Mesenchymal stem cell (in vitro differentiated cells and primary cell): ENCODE measurements around the gene CCDC88B.

Experiments used
- DNase-seq: peaks from one replicate; pipeline ENCODE4 v3.0.0-alpha.2; 2013
- H2AFZ ChIP-seq: one replicate; pipeline ENCODE4 v1.6.1; 2013; ENCODE audit warnings: low read depth, mild to moderate bottlenecking, control low read depth, inconsistent platforms, low read length, moderate library complexity
- H2AK5ac ChIP-seq: 2 replicates; pipeline ENCODE4 v1.6.1; 2013; ENCODE audit warnings: low read length, moderate library complexity, mild to moderate bottlenecking, inconsistent platforms; ENCODE audit not compliant: severe bottlenecking
- H2BK120ac ChIP-seq: one replicate; pipeline ENCODE4 v1.6.1; 2013; ENCODE audit warnings: low read depth, mild to moderate bottlenecking, inconsistent platforms, low read length, moderate library complexity
- H2BK12ac ChIP-seq, 2 experiments: one replicate each; pipeline ENCODE4 v1.6.1; 2013; ENCODE audit warnings: inconsistent platforms in 2 of 2, low read length in 2 of 2, mild to moderate bottlenecking in 2 of 2, moderate library complexity in 2 of 2, control low read depth in 1 of 2
- H2BK15ac ChIP-seq: one replicate; pipeline ENCODE4 v1.6.1; 2013; ENCODE audit warnings: mild to moderate bottlenecking, low read depth, inconsistent platforms; ENCODE audit not compliant: poor library complexity, severe bottlenecking
- H2BK5ac ChIP-seq: 2 replicates; pipeline ENCODE4 v1.6.1; 2013; ENCODE audit warnings: low read depth, mild to moderate bottlenecking, low read length, control low read depth, inconsistent platforms; ENCODE audit not compliant: poor library complexity, severe bottlenecking
- H3K14ac ChIP-seq, 2 experiments: one replicate each; pipeline ENCODE4 v1.6.1; 2013; ENCODE audit warnings: inconsistent platforms in 2 of 2, low read length in 2 of 2, control low read depth in 1 of 2, mild to moderate bottlenecking in 1 of 2, moderate library complexity in 1 of 2
- H3K18ac ChIP-seq, 2 experiments: one replicate each; pipeline ENCODE4 v1.6.1; 2013; ENCODE audit warnings: inconsistent platforms in 2 of 2, low read length in 2 of 2, control low read depth in 1 of 2, low read depth in 1 of 2, mild to moderate bottlenecking in 1 of 2
- H3K23ac ChIP-seq, 2 experiments: one replicate each; pipeline ENCODE4 v1.6.1; 2013; ENCODE audit warnings: inconsistent platforms in 2 of 2, low read length in 2 of 2, mild to moderate bottlenecking in 2 of 2, moderate library complexity in 2 of 2, control low read depth in 1 of 2
- H3K27ac ChIP-seq: 2 replicates; pipeline ENCODE4 v1.5.1; 2013; ENCODE audit warnings: mild to moderate bottlenecking, moderate library complexity, low read length, control low read depth, inconsistent platforms; ENCODE audit not compliant: poor library complexity, severe bottlenecking
- H3K27me3 ChIP-seq, 2 experiments: 2 replicates each; pipeline versions ENCODE4 v1.6.1 to v1.7.0; 2013; ENCODE audit warnings: low read length in 2 of 2, mild to moderate bottlenecking in 2 of 2, moderate library complexity in 2 of 2, control low read depth in 1 of 2, inconsistent platforms in 1 of 2; ENCODE audit not compliant: control insufficient read depth in 1 of 2, insufficient read depth in 1 of 2
- H3K36me3 ChIP-seq, 2 experiments: 2 replicates each; pipeline versions ENCODE4 v1.6.1 to v1.7.0; 2013; ENCODE audit warnings: low read length in 2 of 2, control low read depth in 1 of 2, inconsistent platforms in 1 of 2, low read depth in 1 of 2, mild to moderate bottlenecking in 1 of 2; ENCODE audit not compliant: insufficient read depth in 2 of 2, control insufficient read depth in 1 of 2
- H3K4ac ChIP-seq, 2 experiments: one replicate each; pipeline ENCODE4 v1.6.1; 2013; ENCODE audit warnings: inconsistent platforms in 2 of 2, low read length in 2 of 2, mild to moderate bottlenecking in 2 of 2, moderate library complexity in 2 of 2, control low read depth in 1 of 2, low read depth in 1 of 2
- H3K4me1 ChIP-seq: 2 replicates; pipeline ENCODE4 v1.6.1; 2013; ENCODE audit warnings: low read depth, low read length, control low read depth; ENCODE audit not compliant: control insufficient read depth, insufficient read depth
- H3K4me2 ChIP-seq: 2 replicates; pipeline ENCODE4 v1.6.1; 2013; ENCODE audit warnings: low read length, mild to moderate bottlenecking, inconsistent platforms; ENCODE audit not compliant: poor library complexity, severe bottlenecking
- H3K4me3 ChIP-seq, 2 experiments: 2 replicates each; pipeline versions ENCODE4 v1.5.1 to v1.7.0; 2013; ENCODE audit warnings: low read length in 2 of 2, mild to moderate bottlenecking in 2 of 2, control low read depth in 1 of 2, low read depth in 1 of 2; ENCODE audit not compliant: insufficient read depth in 1 of 2
- H3K79me1 ChIP-seq: replicated peaks from 2 replicates; pipeline ENCODE4 v1.6.1; 2013; ENCODE audit warnings: mild to moderate bottlenecking, control low read depth, low read length, inconsistent platforms; ENCODE audit not compliant: poor library complexity, severe bottlenecking
- H3K9ac ChIP-seq: 2 replicates; pipeline ENCODE4 v1.7.0; 2013; ENCODE audit warnings: mild to moderate bottlenecking, low read length, moderate library complexity
- H3K9me3 ChIP-seq: 2 replicates; pipeline ENCODE4 v1.7.0; 2013; ENCODE audit warnings: mild to moderate bottlenecking, low read length; ENCODE audit not compliant: control insufficient read depth
- H4K8ac ChIP-seq: one replicate; pipeline ENCODE4 v1.6.1; 2013; ENCODE audit warnings: inconsistent platforms, mild to moderate bottlenecking, low read length, moderate library complexity
- H4K91ac ChIP-seq: one replicate; pipeline ENCODE4 v1.6.1; 2013; ENCODE audit warnings: mild to moderate bottlenecking, low read length, inconsistent platforms
- WGBS: methylation state at CpG from one replicate; pipeline ENCODE4 v1.1.7; 2013; ENCODE audit warnings: mixed read lengths; 5-methylcytosine and 5-hydroxymethylcytosine counted together

CCDC88B gene

DNA sequence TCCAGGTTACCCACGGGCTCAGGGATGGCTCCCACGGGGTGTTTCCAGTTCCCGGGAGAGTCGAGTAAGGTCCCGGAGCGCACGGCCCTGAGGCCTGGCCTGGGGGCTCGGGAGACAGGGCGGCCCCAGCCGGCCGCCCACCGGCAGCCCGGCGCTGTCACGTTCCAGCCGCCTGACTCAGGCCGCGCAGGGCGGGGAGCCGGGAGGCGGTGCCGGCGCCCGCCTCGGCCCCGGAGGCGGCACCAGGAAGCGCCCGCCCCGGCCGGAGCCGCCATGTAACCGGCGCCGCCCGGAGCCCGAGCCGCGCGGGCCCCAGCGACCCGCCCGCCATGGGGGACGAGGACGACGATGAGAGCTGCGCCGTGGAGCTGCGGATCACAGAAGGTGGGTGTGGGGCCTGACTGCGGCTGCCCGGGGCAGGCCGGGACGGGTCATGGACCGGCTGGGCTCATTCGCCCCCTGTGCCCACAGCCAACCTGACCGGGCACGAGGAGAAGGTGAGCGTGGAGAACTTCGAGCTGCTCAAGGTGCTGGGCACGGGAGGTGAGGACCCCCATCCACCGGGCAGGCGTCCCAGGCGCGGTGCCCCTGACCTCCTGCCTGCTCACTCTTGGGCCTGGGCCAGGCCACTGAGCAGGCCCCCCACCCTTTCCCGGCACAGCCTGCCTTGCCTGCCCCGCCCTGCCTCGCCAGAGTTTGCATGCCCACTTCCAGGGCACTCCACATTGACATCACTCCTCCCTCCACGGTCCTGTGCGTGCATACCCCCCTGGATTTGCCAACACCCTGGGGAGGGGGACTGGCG, 19.1 kb downstream of the CCDC88B start, which contains the start of gene RPS6KA4:
RPS6KA4 (plus strand) TSS at position 256 of the 805 bp plus-strand sequence; CDS start at position 330, 74 bp downstream.
- peak within 1 kb of the TSS; percentile 96 to 100 for H3K18ac ChIP-seq

GRCh38 chr11:64359712-64360445, 19.9 kb downstream of the CCDC88B start:
- WGBS, result 84% methylated on average over 38 of the region's 38 CpGs
- Histone ChIP-seq H2BK12ac (no peak overlapping the region), H3K4me2 (peak overlapping the region; percentile 85), H3K4me1 (peaks cover 45% of the 10 kb centered on the region), H4K8ac (no peak overlapping the region), H3K79me1 (peaks cover 39% of the 10 kb centered on the region), H2BK15ac (no peak overlapping the region), H2AFZ (no peak overlapping the region), H3K27me3 (no peaks in the 10 kb centered on the region), H3K18ac (peak overlapping the region; percentile 96 to 100), H2BK120ac (peak overlapping the region; percentile 83), H3K4me3 (peak overlapping the region; percentile 84 to 99), H3K9me3 (no peaks in the 10 kb centered on the region), H3K14ac (peak overlapping the region in 1 of 2 experiments; percentile 98), H3K9ac (peak overlapping the region; percentile 95), H4K91ac (peak overlapping the region; percentile 99), H2AK5ac (no peak overlapping the region), H2BK5ac (no peak overlapping the region), H3K36me3 (peaks cover 41 to 42% of the 10 kb centered on the region in 2 experiments), H3K27ac (no peak overlapping the region), H3K4ac (peak overlapping the region; percentile 97 to 98), H3K23ac (no peak overlapping the region)
- DNase-seq, result no peak

More for the DNA sequence above, 19.1 kb downstream of the CCDC88B start, which contains the start of gene RPS6KA4:
- Histone ChIP-seq H2BK12ac (peak within 1 kb of the TSS; percentile 62 to 91), H3K9me3 (no peaks in the 10 kb centered on the region), H4K91ac (peak within 1 kb of the TSS; percentile 99), H3K4ac (peak within 1 kb of the TSS; percentile 97 to 98), H3K4me1 (peaks cover 48% of the 10 kb centered on the region), H3K27me3 (no peaks in the 10 kb centered on the region), H2BK120ac (peak within 1 kb of the TSS; percentile 83), H2BK15ac (peak within 1 kb of the TSS; percentile 97), H3K27ac (peak within 1 kb of the TSS; percentile 33), H4K8ac (peak within 1 kb of the TSS; percentile 91), H3K4me2 (peak within 1 kb of the TSS; percentile 85), H2BK5ac (peak within 1 kb of the TSS; percentile 39), H2AFZ (peak within 1 kb of the TSS; percentile 56), H2AK5ac (peak within 1 kb of the TSS; percentile 69), H3K4me3 (peak within 1 kb of the TSS; percentile 84 to 99), H3K79me1 (peaks cover 36% of the 10 kb centered on the region), H3K36me3 (peaks cover 37 to 40% of the 10 kb centered on the region in 2 experiments), H3K9ac (peak within 1 kb of the TSS; percentile 95), H3K23ac (peak within 1 kb of the TSS in 1 of 2 experiments; percentile 78), H3K14ac (peak within 1 kb of the TSS in 1 of 2 experiments; percentile 98)
- 1% methylated on average over 54 of the region's 70 CpGs for WGBS
- peak; percentile 72 for DNase-seq

DNA sequence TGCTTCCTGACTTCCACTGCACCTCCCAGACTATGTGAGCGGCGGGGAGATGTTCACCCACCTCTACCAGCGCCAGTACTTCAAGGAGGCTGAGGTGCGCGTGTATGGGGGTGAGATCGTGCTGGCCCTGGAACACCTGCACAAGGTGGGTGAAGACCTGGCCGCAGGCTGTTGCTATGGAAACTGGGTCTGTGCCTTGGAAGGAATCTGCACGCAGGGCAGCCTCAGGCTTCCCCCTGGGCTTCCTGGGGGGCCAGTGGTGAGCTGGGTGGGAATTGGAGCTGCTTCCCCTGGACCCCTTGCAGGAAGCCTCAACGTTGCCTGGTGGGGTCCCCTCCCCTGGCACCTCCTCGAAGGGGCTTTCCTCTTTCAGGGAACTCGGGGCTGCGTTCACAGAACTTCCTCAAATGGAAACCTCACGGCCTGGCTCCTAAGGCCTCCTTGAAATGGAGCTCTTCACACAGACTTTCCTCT, 20.5 kb downstream of the CCDC88B start:
- Histone ChIP-seq H3K14ac (no peak overlapping the region), H3K23ac (no peak overlapping the region), H4K8ac (no peak overlapping the region), H2BK5ac (no peak overlapping the region), H3K18ac (no peak overlapping the region), H3K9ac (no peak overlapping the region), H3K36me3 (peaks cover 47 to 48% of the 10 kb centered on the region in 2 experiments), H3K27me3 (no peaks in the 10 kb centered on the region), H4K91ac (no peak overlapping the region), H3K9me3 (no peaks in the 10 kb centered on the region), H3K4me2 (peak overlapping the region; percentile 30), H3K4me1 (peaks cover 39% of the 10 kb centered on the region), H2BK120ac (no peak overlapping the region), H3K4ac (no peak overlapping the region), H2AFZ (no peak overlapping the region), H2BK15ac (no peak overlapping the region), H3K4me3 (peak overlapping the region in 1 of 2 experiments; percentile 99), H2AK5ac (no peak overlapping the region), H2BK12ac (no peak overlapping the region), H3K27ac (no peak overlapping the region), H3K79me1 (peaks cover 43% of the 10 kb centered on the region)
- DNase-seq, result no peak
- 91% methylated on average over 13 of the region's 13 CpGs for WGBS

- H3K18ac ChIP-seq, result no peak overlapping the region
- H2BK15ac ChIP-seq, result no peak overlapping the region
- no peak overlapping the region for H4K8ac ChIP-seq
- no peaks in the 10 kb centered on the region for H3K27me3 ChIP-seq
- H3K79me1 ChIP-seq, result peaks cover 43% of the 10 kb centered on the region
- H3K27ac ChIP-seq, result no peak overlapping the region
- peaks cover 40% of the 10 kb centered on the region for H3K4me1 ChIP-seq
- H4K91ac ChIP-seq, result no peak overlapping the region
- H3K4ac ChIP-seq, result no peak overlapping the region
- 95% methylated on average over 18 of the region's 18 CpGs for WGBS
- no peak overlapping the region for H2BK5ac ChIP-seq
- no peak overlapping the region for H2BK12ac ChIP-seq
- no peak overlapping the region for H2AFZ ChIP-seq
- H2BK120ac ChIP-seq, result no peak overlapping the region
- no peak overlapping the region for H2AK5ac ChIP-seq
- no peak overlapping the region for H3K4me2 ChIP-seq
- no peak overlapping the region for H3K9ac ChIP-seq
- peaks cover 57 to 58% of the 10 kb centered on the region in 2 experiments for H3K36me3 ChIP-seq
- H3K23ac ChIP-seq, result no peak overlapping the region
- H3K14ac ChIP-seq, result no peak overlapping the region
- H3K9me3 ChIP-seq, result no peaks in the 10 kb centered on the region
- no peak overlapping the region for H3K4me3 ChIP-seq
- no peak for DNase-seq
Observed at GRCh38 chr11:64361659-64362058, 21.7 kb downstream of the CCDC88B start.
